Hematopoietic multipotent progenitor cell treated with erythropoietin and hydrocortisone succinate and interleukin-3 and kit ligand, for 17 days (in vitro differentiated cells): ENCODE measurements around the gene CPLX1.
"Not testable (repeated sequence)": the region's sequence is repeated elsewhere in the genome, so short reads cannot be mapped to it uniquely, and the experiment has no call there.

Source experiments
- DNase-seq: peaks from one replicate; pipeline ENCODE4 v3.0.0-alpha.2; 2015; ENCODE audit warnings: low spot score

The CPLX1 gene

GRCh38 chr4:775485-775884 lies 50.4 kb downstream of the CPLX1 start:
- not testable (repeated sequence) for DNase-seq

GRCh38 chr4:774419-775092 lies 51.4 kb downstream of the CPLX1 start:
- DNase-seq = not testable (repeated sequence)

- DNase-seq = no peak
Observed at GRCh38 chr4:773214-773613, 52.7 kb downstream of the CPLX1 start.

- no peak for DNase-seq
Observed at GRCh38 chr4:772776-773175, 53.2 kb downstream of the CPLX1 start.

GRCh38 chr4:772118-772517 lies 53.8 kb downstream of the CPLX1 start:
- DNase-seq = no peak

GRCh38 chr4:771464-771863 lies 54.5 kb downstream of the CPLX1 start:
- no peak for DNase-seq

GRCh38 chr4:770022-770421 lies 55.9 kb downstream of the CPLX1 start:
- no peak for DNase-seq

GRCh38 chr4:769511-769910 lies 56.4 kb downstream of the CPLX1 start:
- no peak for DNase-seq

GRCh38 chr4:768995-769394 lies 56.9 kb downstream of the CPLX1 start:
- no peak for DNase-seq

- DNase-seq = no peak
Observed at GRCh38 chr4:768076-768475, 57.9 kb downstream of the CPLX1 start.

- DNase-seq = no peak
Observed at GRCh38 chr4:766559-767283, 59.2 kb downstream of the CPLX1 start.

- no peak for DNase-seq
Observed at GRCh38 chr4:766152-766515, 59.8 kb downstream of the CPLX1 start.

GRCh38 chr4:764405-765169 lies 61.3 kb downstream of the CPLX1 start:
- no peak for DNase-seq

GRCh38 chr4:763922-764321 lies 62.0 kb downstream of the CPLX1 start:
- no peak for DNase-seq

- DNase-seq = no peak
Observed at GRCh38 chr4:763191-763810, 62.6 kb downstream of the CPLX1 start.

- no peak for DNase-seq
Observed at GRCh38 chr4:762211-763190, 63.4 kb downstream of the CPLX1 start.

- no peak for DNase-seq
Observed at GRCh38 chr4:761739-762138, 64.2 kb downstream of the CPLX1 start.

- no peak for DNase-seq
Observed at GRCh38 chr4:761086-761485, 64.8 kb downstream of the CPLX1 start.

- DNase-seq = no peak
Observed at GRCh38 chr4:760616-761015, 65.3 kb downstream of the CPLX1 start.

- DNase-seq = not testable (repeated sequence)
Observed at GRCh38 chr4:759810-760209, 66.1 kb downstream of the CPLX1 start.

GRCh38 chr4:757111-757510 lies 68.8 kb downstream of the CPLX1 start:
- no peak for DNase-seq
